GM12878 (cell line): ENCODE results near the gene SPIB. TPM values are rescaled to one million over a fixed set of nuclear protein-coding genes. Genes with fewer than 3 reads are reported as not detected.

Source experiments
- ATAC-seq: fragments of 200-7000 bp; cut with Tn5 transposase; 3 replicates; pipeline ENCODE4 v1.9.1; 2020; ENCODE audit warnings: mild to moderate bottlenecking, moderate library complexity
- BruUV-seq: library from RNA; stranded (reverse); fragments of 400-500 nt; replicated peaks from 2 replicates; lab custom pipeline; 2021; lab: Mats Ljungman, UMichigan
- CTCF ChIA-PET: fragments of 300-600 bp; sonication (Branson Sonifier 250); formaldehyde crosslinking; extraction: SDS; loops from one replicate; lab custom pipeline; 2021; ENCODE audit warnings: inconsistent platforms; lab: Yijun Ruan, JAX
- POLR2A ChIA-PET: fragments of 350-600 bp; formaldehyde crosslinking; extraction: SDS; loops from one replicate; lab custom pipeline; 2021; ENCODE audit warnings: inconsistent platforms; lab: Charles Lee
- RAD21 ChIA-PET: fragments of 300-600 bp; sonication (Branson Sonifier 250); formaldehyde crosslinking; loops from one replicate; lab custom pipeline; 2023; ENCODE audit warnings: antibody characterized with exemption; ENCODE audit not compliant: unreplicated experiment; lab: Charles Lee
- SMC1A ChIA-PET: fragments of 300-600 bp; sonication (Branson Sonifier 250); formaldehyde crosslinking; loops from one replicate; lab custom pipeline; 2023; ENCODE audit not compliant: unreplicated experiment, uncharacterized antibody; lab: Charles Lee
- DNase-seq: peaks from one replicate; pipeline ENCODE4 v3.0.0-alpha.2; 2011; ENCODE audit warnings: low read depth, low spot score
- FAIRE-seq: peaks from 3 replicates; lab custom pipeline; 2011; peaks lifted over from hg19 to GRCh38; lab: Jason Lieb, UNC
- H2AFZ ChIP-seq: 2 replicates; pipeline ENCODE4 v1.6.0; 2011; ENCODE audit warnings: low read depth, low read length, control low read depth; ENCODE audit not compliant: control insufficient read depth
- H3K27ac ChIP-seq: 2 replicates; pipeline ENCODE4 v1.5.1; 2011; ENCODE audit warnings: control low read depth; ENCODE audit not compliant: control insufficient read depth, insufficient read depth
- H3K27me3 ChIP-seq, 2 experiments: replicated peaks in 1 of 2; 2 replicates each; pipeline versions ENCODE4 v1.6.0 to v1.6.1; 2011; ENCODE audit warnings: low read length in 1 of 2; ENCODE audit not compliant: control insufficient read depth in 2 of 2, insufficient read depth in 2 of 2
- H3K36me3 ChIP-seq, 2 experiments: 2 replicates each; pipeline ENCODE4 v1.5.1; 2011; ENCODE audit warnings: low read length in 1 of 2; ENCODE audit not compliant: control insufficient read depth in 2 of 2, insufficient read depth in 2 of 2
- H3K4me1 ChIP-seq: 2 replicates; pipeline ENCODE4 v1.6.1; 2011; ENCODE audit warnings: mild to moderate bottlenecking, low read length, moderate library complexity, mixed read lengths; ENCODE audit not compliant: control insufficient read depth, insufficient read depth
- H3K4me2 ChIP-seq: 2 replicates; pipeline ENCODE4 v1.6.0; 2011; ENCODE audit warnings: control low read depth; ENCODE audit not compliant: control insufficient read depth, insufficient read depth
- H3K4me3 ChIP-seq: fragments of 200-600 bp; sonication (generic); 2 replicates; pipeline ENCODE4 v1.5.1; 2016
- H3K79me2 ChIP-seq: 2 replicates; pipeline ENCODE4 v1.6.0; 2011; ENCODE audit warnings: low read length; ENCODE audit not compliant: control insufficient read depth, insufficient read depth
- H3K9ac ChIP-seq: 2 replicates; pipeline ENCODE4 v1.8.0; 2011; ENCODE audit warnings: low read length, control low read depth, mixed read lengths; ENCODE audit not compliant: control insufficient read depth, insufficient read depth
- H3K9me3 ChIP-seq: replicated peaks from 3 replicates; pipeline ENCODE4 v1.5.1; 2011; ENCODE audit warnings: mild to moderate bottlenecking, low read length; ENCODE audit not compliant: control insufficient read depth, insufficient read depth
- H4K20me1 ChIP-seq: 2 replicates; pipeline ENCODE4 v1.6.0; 2011; ENCODE audit not compliant: control insufficient read depth, insufficient read depth
- EGR1 ChIP-seq, 2 experiments: IDR thresholded peaks; 1 replicate in 1 of 2; 2 replicates in 1 of 2; pipeline ENCODE4 v1.6.1; 2011 to 2012; ENCODE audit warnings: low read depth in 2 of 2, low read length in 2 of 2, borderline replicate concordance in 1 of 2, mild to moderate bottlenecking in 1 of 2, moderate library complexity in 1 of 2
- HCFC1 ChIP-seq: fragments of 150-350 bp; IDR thresholded peaks from 2 replicates; pipeline ENCODE4 v1.6.1; 2014; ENCODE audit warnings: low read length
- IRF5 ChIP-seq: fragments of 450-650 bp; IDR thresholded peaks from 2 replicates; pipeline ENCODE4 v1.6.1; 2017; ENCODE audit warnings: borderline replicate concordance
- JUNB ChIP-seq: IDR thresholded peaks from 2 replicates; pipeline ENCODE4 v1.6.1; 2016; ENCODE audit warnings: antibody characterized with exemption, mild to moderate bottlenecking
- KLF5 ChIP-seq: fragments of 450-650 bp; IDR thresholded peaks from 2 replicates; pipeline ENCODE4 v1.6.1; 2014; ENCODE audit warnings: mild to moderate bottlenecking; ENCODE audit not compliant: partially characterized antibody
- NFIC ChIP-seq: IDR thresholded peaks from 2 replicates; pipeline ENCODE4 v1.6.1; 2012; ENCODE audit warnings: low read depth, mild to moderate bottlenecking, inconsistent platforms, low read length, moderate library complexity
- RELB ChIP-seq: fragments of 450-650 bp; IDR thresholded peaks from 2 replicates; pipeline ENCODE4 v1.6.1; 2017; ENCODE audit warnings: low read depth, mild to moderate bottlenecking, moderate library complexity
- ZNF687 ChIP-seq: fragments of 450-650 bp; IDR thresholded peaks from 2 replicates; pipeline ENCODE4 v1.6.1; 2017; ENCODE audit warnings: mild to moderate bottlenecking, moderate library complexity
- WGBS: methylation state at CpG from one replicate; pipeline ENCODE4 v1.1.6; 2016; ENCODE audit warnings: low lambda C conversion rate; ENCODE audit not compliant: insufficient replicate concordance, insufficient coverage; ENCODE audit errors: missing lambda C conversion rate; 5-methylcytosine and 5-hydroxymethylcytosine counted together
- in situ Hi-C: fragments of 300-500 bp; cut with MboI; formaldehyde crosslinking; loops from 9 replicates; pipeline ENCODE4 v1.14.3; 2018; ENCODE audit warnings: mixed read lengths
- intact Hi-C: fragments of 100-400 bp; cut with micrococcal nuclease; formaldehyde crosslinking; loops from one replicate; pipeline ENCODE4 v1.14.2; 2022; ENCODE audit not compliant: unreplicated experiment
- polyA plus RNA-seq, 11 experiments: library from polyadenylated mRNA; depleted of rRNA in 4 of 11; unstranded in 6 of 11; stranded (reverse) in 5 of 11; fragments of >200 nt; fragmentation: Nextera tagmentation in 4 of 11; fragmentation: Illumina TruSeq in 1 of 11; extraction: Ambion mirVana in 4 of 11; extraction: Trizol in 1 of 11; gene quantifications; 1 replicate in 1 of 11; 2 replicates in 10 of 11; pipeline versions ENCODE4 v1.2.1 to v1.2.3, GENCODE V29; 2011 to 2016; ENCODE audit warnings: inconsistent platforms in 2 of 11, missing spikeins in 2 of 11, low read depth in 1 of 11
- total RNA-seq, 4 experiments: library from RNA; depleted of rRNA in 3 of 4; stranded (reverse); fragments of >200 nt in 3 of 4; fragmentation: Illumina TruSeq in 1 of 4; extraction: Trizol in 1 of 4; gene quantifications; 2 replicates each; pipeline versions ENCODE4 v1.2.1 to v1.2.3, GENCODE V29; 2013 to 2021

Gene SPIB
- total and polyA plus RNA-seq, 10 of the 15 experiments (the other 5 are each of a cell fraction or from before 2014, with no cell fraction given): 3.5 to 123 (median 56.0) TPM

GRCh38 chr19:50379602-50380001 is 39.1 kb upstream of the SPIB start (continued):
- TF ChIP-seq KLF5: no peak
- no peak for TF ChIP-seq ZNF687
- no peak for TF ChIP-seq NFIC
- no peak for TF ChIP-seq IRF5

- Histone ChIP-seq H3K9ac (no peak overlapping the region), H4K20me1 (no peaks in the 10 kb centered on the region), H3K4me1 (peaks cover 7% of the 10 kb centered on the region; the same call in 1 of the 2 replicates), H3K27ac (no peak overlapping the region), H3K79me2 (peaks cover 12% of the 10 kb centered on the region), H3K4me3 (no peak overlapping the region), H3K36me3 (peaks cover 5 to 16% of the 10 kb centered on the region in 2 experiments; a peak in 3 of 4 replicates), H2AFZ (no peak overlapping the region), H3K4me2 (no peak overlapping the region), H3K9me3 (no peaks in the 10 kb centered on the region), H3K27me3 (no peaks in the 10 kb centered on the region)
- ChIA-PET RAD21 (no interaction called here), CTCF (no interaction called here), POLR2A (interaction anchor here (0.7 kb wide), 1 partner anchor 81 kb away, joined by 3 read pairs; no protein-coding TSS in a partner anchor), SMC1A (no interaction called here)
- FAIRE-seq: no peak
- TF ChIP-seq JUNB (no peak), HCFC1 (no peak), RELB (no peak), EGR1 (IDR thresholded peaks at IDR 0.05; ENCODE audit: borderline replicate concordance in 1 of 2, low read depth in 2 of 2, low read length in 2 of 2) (no peak)
- intact Hi-C loops: no loop called here
- no peak for ATAC-seq
- in situ Hi-C loops: no loop called here
- no TSS peak for BruUV-seq
- DNase-seq: no peak
- WGBS: 95% methylated on average over 11 of the region's 11 CpGs
These were observed 38.6 kb upstream of the SPIB start for GRCh38 chr19:50380137-50380536.
